Measurements from ENCODE around the gene KCNJ10.

- TF ChIP-seq POLR2AphosphoS5 (IDR thresholded peaks at IDR 0.05; ENCODE audit: low read depth, low read length) (no peak), CTCF (IDR thresholded peaks at IDR 0.05) (no peak), TCF7L2 (IDR thresholded peaks at IDR 0.05; ENCODE audit: low read depth, low read length) (no peak), SIN3A (IDR thresholded peaks at IDR 0.05; ENCODE audit: borderline replicate concordance, insufficient read depth, low read depth, low read length) (no peak), REST (IDR thresholded peaks at IDR 0.05; ENCODE audit: insufficient read depth in 1 of 2, low read depth in 2 of 2, low read length in 1 of 2) (no peak)
Observed at GRCh38 chr1:159965263-159965662, 104.7 kb downstream of the KCNJ10 start.
